ENCODE results near the gene TOB2. TPM values are rescaled to one million over a fixed set of nuclear protein-coding genes. Genes with fewer than 3 reads are reported as not detected.

The TOB2 gene
- polyA plus RNA-seq, 1 of the 3 experiments (the other 2 are of a cell fraction): 8.3 TPM

DNA sequence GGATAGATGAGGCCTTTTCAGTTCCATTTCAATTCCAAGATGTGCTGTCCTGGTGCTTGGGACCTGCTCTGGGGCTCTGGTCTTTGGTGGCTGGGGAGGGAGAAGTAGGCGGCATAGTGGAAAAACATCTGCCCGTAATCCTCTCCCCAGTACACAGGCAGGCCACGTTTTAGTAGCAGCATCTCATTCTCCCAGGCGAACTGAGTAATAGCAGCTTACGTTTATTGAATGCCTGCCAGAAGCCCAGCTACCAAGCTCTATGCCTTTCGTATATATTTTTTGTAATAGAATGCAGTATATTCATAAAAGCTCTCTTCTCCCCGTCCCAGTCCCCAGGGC is 33.8 kb upstream of the TOB2 start:
- ChIA-PET CTCF (no interaction called here), POLR2A (no interaction called here)
- H3K9me2 ChIP-seq: no peaks in the 10 kb centered on the region
- WGBS (ENCODE audit: low lambda C conversion rate): 59% methylated on average over 7 of the region's 7 CpGs
- DNase-seq: no peak
- no peak overlapping the region for H3K9ac ChIP-seq
- H3K36me3 ChIP-seq (replicated peaks in 1 of 2; ENCODE audit: control insufficient read depth in 1 of 2, insufficient read depth in 2 of 2, low read length in 1 of 2): no peaks in the 10 kb centered on the region
- TF ChIP-seq RXRA (IDR thresholded peaks at IDR 0.05; ENCODE audit: borderline replicate concordance, low read depth) (no peak), RFX5 (IDR thresholded peaks at IDR 0.05; ENCODE audit: low read length) (no peak), FOXJ3 (CRISPR knock-in tag; IDR thresholded peaks at IDR 0.05) (no peak), SMC3 (IDR thresholded peaks at IDR 0.05; ENCODE audit: low read depth, low read length) (no peak)
- TF ChIP-seq, protein P1, sequence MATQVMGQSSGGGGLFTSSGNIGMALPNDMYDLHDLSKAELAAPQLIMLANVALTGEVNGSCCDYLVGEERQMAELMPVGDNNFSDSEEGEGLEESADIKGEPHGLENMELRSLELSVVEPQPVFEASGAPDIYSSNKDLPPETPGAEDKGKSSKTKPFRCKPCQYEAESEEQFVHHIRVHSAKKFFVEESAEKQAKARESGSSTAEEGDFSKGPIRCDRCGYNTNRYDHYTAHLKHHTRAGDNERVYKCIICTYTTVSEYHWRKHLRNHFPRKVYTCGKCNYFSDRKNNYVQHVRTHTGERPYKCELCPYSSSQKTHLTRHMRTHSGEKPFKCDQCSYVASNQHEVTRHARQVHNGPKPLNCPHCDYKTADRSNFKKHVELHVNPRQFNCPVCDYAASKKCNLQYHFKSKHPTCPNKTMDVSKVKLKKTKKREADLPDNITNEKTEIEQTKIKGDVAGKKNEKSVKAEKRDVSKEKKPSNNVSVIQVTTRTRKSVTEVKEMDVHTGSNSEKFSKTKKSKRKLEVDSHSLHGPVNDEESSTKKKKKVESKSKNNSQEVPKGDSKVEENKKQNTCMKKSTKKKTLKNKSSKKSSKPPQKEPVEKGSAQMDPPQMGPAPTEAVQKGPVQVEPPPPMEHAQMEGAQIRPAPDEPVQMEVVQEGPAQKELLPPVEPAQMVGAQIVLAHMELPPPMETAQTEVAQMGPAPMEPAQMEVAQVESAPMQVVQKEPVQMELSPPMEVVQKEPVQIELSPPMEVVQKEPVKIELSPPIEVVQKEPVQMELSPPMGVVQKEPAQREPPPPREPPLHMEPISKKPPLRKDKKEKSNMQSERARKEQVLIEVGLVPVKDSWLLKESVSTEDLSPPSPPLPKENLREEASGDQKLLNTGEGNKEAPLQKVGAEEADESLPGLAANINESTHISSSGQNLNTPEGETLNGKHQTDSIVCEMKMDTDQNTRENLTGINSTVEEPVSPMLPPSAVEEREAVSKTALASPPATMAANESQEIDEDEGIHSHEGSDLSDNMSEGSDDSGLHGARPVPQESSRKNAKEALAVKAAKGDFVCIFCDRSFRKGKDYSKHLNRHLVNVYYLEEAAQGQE (IDR thresholded peaks at IDR 0.05; ENCODE audit: low read depth, low read length): no peak
- no peaks in the 10 kb centered on the region for H3K4me1 ChIP-seq (ENCODE audit: control insufficient read depth in 1 of 2, insufficient read depth in 2 of 2, low read depth in 1 of 2, low read length in 1 of 2)
- peaks cover 56% of the 10 kb centered on the region for H3K79me2 ChIP-seq (ENCODE audit: insufficient read depth)
- H3K4me2 ChIP-seq: no peak overlapping the region
- no peaks in the 10 kb centered on the region for H3K9me3 ChIP-seq
- no peak overlapping the region for H2AFZ ChIP-seq (ENCODE audit: low read depth)
- no peaks in the 10 kb centered on the region for H3F3A ChIP-seq (replicated peaks; ENCODE audit: insufficient read depth)
- no peak overlapping the region for H3K4me3 ChIP-seq (ENCODE audit: low read depth in 2 of 2, low read length in 1 of 2)
- peak overlapping the region in 1 of 2 experiments; percentile 20; a peak in 1 of 4 replicates for H3K27ac ChIP-seq (ENCODE audit: low read depth in 2 of 2, low read length in 1 of 2)
- peaks cover 4% of the 10 kb centered on the region; the same call in 1 of the 2 replicates for H4K20me1 ChIP-seq (ENCODE audit: insufficient read depth)
- H3K27me3 ChIP-seq (ENCODE audit: insufficient read depth): no peaks in the 10 kb centered on the region

DNA sequence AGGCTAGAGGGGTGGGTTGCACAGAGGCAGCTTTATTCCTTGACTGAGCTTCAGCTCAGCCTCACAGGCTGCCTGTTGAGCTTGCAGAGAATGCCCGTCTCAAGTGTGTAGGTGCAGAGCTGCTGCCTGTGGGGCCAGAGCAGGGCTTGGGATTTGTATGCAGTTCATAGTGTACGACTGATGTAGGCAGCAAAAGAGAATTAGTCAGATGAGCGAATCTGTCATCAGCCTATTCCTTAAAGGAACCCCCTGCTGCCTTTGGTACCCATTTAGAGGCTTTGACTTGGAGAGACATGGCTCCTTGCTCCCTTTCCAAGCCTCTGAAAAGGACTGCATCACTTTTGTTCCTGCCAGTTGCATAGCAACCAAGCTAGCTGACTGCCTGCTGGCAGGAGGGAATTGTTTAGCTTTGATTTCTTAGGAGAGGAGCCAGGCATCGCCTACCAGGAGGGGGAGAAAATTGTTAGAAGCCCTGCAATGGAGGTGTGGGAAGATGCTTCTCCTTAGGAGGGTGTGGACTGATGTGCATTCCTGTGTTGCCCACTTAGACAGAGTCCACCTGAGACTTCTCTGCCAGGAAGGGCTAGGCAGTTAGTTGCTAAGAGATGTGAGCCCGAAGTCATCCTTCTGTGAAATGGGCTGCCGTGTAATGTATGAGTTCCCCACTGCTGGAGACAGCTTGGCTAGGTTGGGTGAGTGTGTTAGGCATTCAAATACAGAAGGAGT is 33.2 kb upstream of the TOB2 start:
- Histone ChIP-seq H3K4me3 (ENCODE audit: low read depth in 2 of 2, low read length in 1 of 2) (no peak overlapping the region), H3K27me3 (ENCODE audit: insufficient read depth) (no peaks in the 10 kb centered on the region), H3K9me2 (no peaks in the 10 kb centered on the region), H4K20me1 (ENCODE audit: insufficient read depth) (peaks cover 4% of the 10 kb centered on the region; the same call in 1 of the 2 replicates), H3K27ac (ENCODE audit: low read depth in 2 of 2, low read length in 1 of 2) (peak overlapping the region in 1 of 2 experiments; percentile 20; a peak in 1 of 4 replicates), H3K9me3 (no peaks in the 10 kb centered on the region), H3K4me1 (ENCODE audit: control insufficient read depth in 1 of 2, insufficient read depth in 2 of 2, low read depth in 1 of 2, low read length in 1 of 2) (no peaks in the 10 kb centered on the region), H3F3A (replicated peaks; ENCODE audit: insufficient read depth) (no peaks in the 10 kb centered on the region), H3K36me3 (replicated peaks in 1 of 2; ENCODE audit: control insufficient read depth in 1 of 2, insufficient read depth in 2 of 2, low read length in 1 of 2) (no peaks in the 10 kb centered on the region), H3K4me2 (0 out of 2 replicates have a peak overlapping the region, but pooled peaks have one; percentile 7), H3K9ac (no peak overlapping the region), H3K79me2 (ENCODE audit: insufficient read depth) (peaks cover 55% of the 10 kb centered on the region), H2AFZ (ENCODE audit: low read depth) (no peak overlapping the region)
- TF ChIP-seq FOXM1 (IDR thresholded peaks at IDR 0.05; ENCODE audit: low read depth): no peak
- TF ChIP-seq, protein P2, sequence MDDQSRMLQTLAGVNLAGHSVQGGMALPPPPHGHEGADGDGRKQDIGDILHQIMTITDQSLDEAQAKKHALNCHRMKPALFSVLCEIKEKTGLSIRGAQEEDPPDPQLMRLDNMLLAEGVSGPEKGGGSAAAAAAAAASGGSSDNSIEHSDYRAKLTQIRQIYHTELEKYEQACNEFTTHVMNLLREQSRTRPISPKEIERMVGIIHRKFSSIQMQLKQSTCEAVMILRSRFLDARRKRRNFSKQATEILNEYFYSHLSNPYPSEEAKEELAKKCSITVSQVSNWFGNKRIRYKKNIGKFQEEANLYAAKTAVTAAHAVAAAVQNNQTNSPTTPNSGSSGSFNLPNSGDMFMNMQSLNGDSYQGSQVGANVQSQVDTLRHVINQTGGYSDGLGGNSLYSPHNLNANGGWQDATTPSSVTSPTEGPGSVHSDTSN (IDR thresholded peaks at IDR 0.05): no peak
- TF ChIP-seq SIN3A (IDR thresholded peaks at IDR 0.05; ENCODE audit: borderline replicate concordance, low read depth, low read length): no peak
- no peak for TF ChIP-seq GABPA (IDR thresholded peaks at IDR 0.05; ENCODE audit: low read depth)
- TF ChIP-seq POLR2AphosphoS5 (IDR thresholded peaks at IDR 0.05; ENCODE audit: low read depth, low read length): no peak
- no peak for TF ChIP-seq CHD2 (IDR thresholded peaks at IDR 0.05; ENCODE audit: low read length, partially characterized antibody)
- ChIA-PET CTCF (no interaction called here), POLR2A (no interaction called here)
- no peak for DNase-seq
- WGBS (ENCODE audit: low lambda C conversion rate): no CpG with 5 or more reads among the region's 6 CpGs
